Body of pancreas (tissue), 4 donors: ENCODE data around the gene LRRTM3. TPM values are rescaled to one million over a fixed set of nuclear protein-coding genes. Genes with fewer than 3 reads are reported as not detected.
A peak's percentile ranks its signal among the peaks of the same experiment; 100 is the strongest.

Experiments used
- ATAC-seq: fragments of 150-250 bp; one replicate; pipeline ENCODE4 v1.9.1; 2016
- DNase-seq, 4 donors: peaks; one replicate each; pipeline ENCODE4 v3.0.0-alpha.2; 2019
- H3K27ac ChIP-seq, 4 donors: fragments of 200-600 bp; sonication (generic); 1 replicate in 3 of 4; 2 replicates in 1 of 4; pipeline versions ENCODE4 v1.5.1 to v1.6.1; 2016 to 2019; ENCODE audit warnings: mild to moderate bottlenecking in 1 of 4, mixed read lengths in 1 of 4, moderate library complexity in 1 of 4
- H3K27me3 ChIP-seq, 2 donors: fragments of 200-600 bp; sonication (generic); one replicate each; pipeline ENCODE4 v1.6.0; 2016; ENCODE audit warnings: mild to moderate bottlenecking in 1 of 2
- H3K36me3 ChIP-seq, 2 donors: fragments of 200-600 bp; sonication (generic); replicated peaks in 1 of 2; 2 replicates each; pipeline ENCODE4 v1.5.1; 2016; ENCODE audit warnings: low read depth in 2 of 2; ENCODE audit not compliant: insufficient read depth in 1 of 2
- H3K4me1 ChIP-seq: fragments of 200-600 bp; sonication (generic); one replicate; pipeline ENCODE4 v1.6.0; 2016
- H3K4me3 ChIP-seq, 2 donors: fragments of 200-600 bp; sonication (generic); 1 replicate in 1 of 2; 2 replicates in 1 of 2; pipeline ENCODE4 v1.5.1; 2016 to 2019
- H3K9me3 ChIP-seq, 3 donors: fragments of 200-600 bp; sonication (generic); 1 replicate in 2 of 3; 2 replicates in 1 of 3; pipeline ENCODE4 v1.5.1; 2016
- CTCF ChIP-seq, 7 experiments: fragments of 450-650 bp in 4 of 7; fragments of 200-600 bp in 3 of 7; sonication (generic) in 3 of 7; IDR thresholded peaks; one replicate each; pipeline ENCODE4 v1.5.1; 2016 to 2019; ENCODE audit warnings: antibody characterized with exemption in 7 of 7
- POLR2A ChIP-seq, 3 donors: fragments of 450-650 bp; IDR thresholded peaks; one replicate each; pipeline ENCODE4 v1.6.1; 2016; ENCODE audit warnings: antibody characterized with exemption in 3 of 3, mild to moderate bottlenecking in 2 of 3
- WGBS, 2 donors: methylation state at CpG; one replicate each; pipeline ENCODE4 v1.1.5; 2017; 5-methylcytosine and 5-hydroxymethylcytosine counted together
- intact Hi-C: fragments of 100-400 bp; cut with DNase I; formaldehyde crosslinking; loops from one replicate; pipeline ENCODE4 v1.15.1; 2023
- total RNA-seq, 2 donors: library from RNA; depleted of rRNA; stranded (reverse); fragments of >200 nt; gene quantifications; one replicate each; pipeline ENCODE4 v1.1.0, GENCODE V29; 2016

LRRTM3 gene
- total RNA-seq, 2 donors from 2014 or later = 1.3 TPM

- Histone ChIP-seq H3K27me3 (no peaks in the 10 kb centered on the region), H3K4me1 (no peaks in the 10 kb centered on the region), H3K9me3 (no peaks in the 10 kb centered on the region), H3K4me3 (no peak overlapping the region), H3K27ac (no peak overlapping the region), H3K36me3 (no peaks in the 10 kb centered on the region)
- ATAC-seq (no peak), DNase-seq (peak in 1 of 4 donors; percentile 7)
- intact Hi-C loops = no loop called here
- TF ChIP-seq CTCF (IDR thresholded peaks at IDR 0.05) (no peak), POLR2A (IDR thresholded peaks at IDR 0.05) (no peak)
- WGBS, 2 donors = 28 to 40% methylated on average over 5 of the region's 5 CpGs
Measured at GRCh38 chr10:66941491-66941890, 15.7 kb downstream of the LRRTM3 start.

- WGBS, 2 donors = 63 to 80% methylated on average over 1 of the region's 1 CpG
- Histone ChIP-seq H3K4me3 (no peak overlapping the region), H3K27ac (no peak overlapping the region), H3K36me3 (no peaks in the 10 kb centered on the region), H3K4me1 (no peaks in the 10 kb centered on the region), H3K9me3 (no peaks in the 10 kb centered on the region), H3K27me3 (no peaks in the 10 kb centered on the region)
- TF ChIP-seq CTCF (IDR thresholded peaks at IDR 0.05) = no peak
- TF ChIP-seq POLR2A (IDR thresholded peaks at IDR 0.05) = no peak
- DNase-seq = no peak
- no peak for ATAC-seq
- intact Hi-C loops = no loop called here
Measured at GRCh38 chr10:66942407-66942806, 16.6 kb downstream of the LRRTM3 start.

- TF ChIP-seq POLR2A (IDR thresholded peaks at IDR 0.05) = no peak
- TF ChIP-seq CTCF (IDR thresholded peaks at IDR 0.05) = no peak
- Histone ChIP-seq H3K27me3 (no peaks in the 10 kb centered on the region), H3K9me3 (no peaks in the 10 kb centered on the region), H3K36me3 (no peaks in the 10 kb centered on the region), H3K27ac (no peak overlapping the region), H3K4me3 (no peak overlapping the region), H3K4me1 (no peaks in the 10 kb centered on the region)
- ATAC-seq = no peak
- no peak for DNase-seq
- 60 to 95% methylated on average over 2 of the region's 2 CpGs for whole genome bisulfite sequencing, 2 donors
- intact Hi-C loops = no loop called here
Measured at GRCh38 chr10:66943590-66943989, 17.8 kb downstream of the LRRTM3 start.

GRCh38 chr10:66951896-66952295 is 26.1 kb downstream of the LRRTM3 start:
- intact Hi-C loops = no loop called here

More at GRCh38 chr10:66951896-66952295, 26.1 kb downstream of the LRRTM3 start:
- Histone ChIP-seq H3K36me3 (no peaks in the 10 kb centered on the region), H3K9me3 (no peaks in the 10 kb centered on the region), H3K27me3 (no peaks in the 10 kb centered on the region), H3K4me3 (no peak overlapping the region), H3K4me1 (peaks cover 6% of the 10 kb centered on the region), H3K27ac (no peak overlapping the region)
- TF ChIP-seq POLR2A (IDR thresholded peaks at IDR 0.05) (no peak), CTCF (IDR thresholded peaks at IDR 0.05) (no peak)
- DNase-seq = no peak
- WGBS, 2 donors = 7 to 17% methylated on average over 2 of the region's 2 CpGs
- no peak for ATAC-seq
